ENCODE data around the gene SPACDR. TPM values are rescaled to one million over a fixed set of nuclear protein-coding genes. Genes with fewer than 3 reads are reported as not detected.

SPACDR gene
- total and polyA plus RNA-seq, 9 of the 15 experiments (the other 6 are each of a cell fraction or from before 2014, with no cell fraction given), result 0.07 to 0.55 (median 0.14) TPM; not detected in 1

GRCh38 chr7:100428199-100428966 lies 35.7 kb downstream of the SPACDR start, which contains the start of gene ZCWPW1 (continued):
- TF ChIP-seq YY1 (IDR thresholded peaks at IDR 0.05; ENCODE audit: borderline replicate concordance in 1 of 3, control insufficient read depth in 1 of 3, extremely low read depth in 1 of 3, insufficient read depth in 3 of 3, insufficient read length in 1 of 3, insufficient replicate concordance in 2 of 3, low read depth in 1 of 3, low read length in 2 of 3) (peak; percentile 81 to 96 (median 94)), MTF1 (CRISPR knock-in tag; IDR thresholded peaks at IDR 0.05; ENCODE audit: borderline replicate concordance) (no peak), NBN (IDR thresholded peaks at IDR 0.05; ENCODE audit: low read depth) (peak; percentile 90), ZBTB33 (CRISPR knock-in tag; IDR thresholded peaks at IDR 0.05) (peak; percentile 99), MYNN (IDR thresholded peaks at IDR 0.05) (peak; percentile 83), MYNN (CRISPR knock-in tag; IDR thresholded peaks at IDR 0.05) (no peak), SNRNP70 (optimal IDR thresholded peaks at IDR 0.05; ENCODE audit: low read depth, low read length) (no peak), CXXC5 (CRISPR knock-in tag; IDR thresholded peaks at IDR 0.05) (peak; percentile 79), KLF6 (CRISPR knock-in tag; IDR thresholded peaks at IDR 0.05; ENCODE audit: borderline replicate concordance) (peak; percentile 66; the same call in 1 of the 2 replicates), MCM5 (IDR thresholded peaks at IDR 0.05; ENCODE audit: low read depth) (no peak), CEBPG (CRISPR knock-in tag; IDR thresholded peaks at IDR 0.05) (peak; percentile 41; the same call in 1 of the 2 replicates), CEBPG (tag; conservative IDR thresholded peaks at IDR 0.05 in 1 of 2, IDR thresholded peaks at IDR 0.05 in 1 of 2) (no peak), GTF2A2 (tag; IDR thresholded peaks at IDR 0.05) (peak; percentile 89), RCOR1 (IDR thresholded peaks at IDR 0.05; ENCODE audit: borderline replicate concordance in 1 of 2, low read depth in 2 of 2, low read length in 2 of 2) (peak in 1 of 2 experiments; percentile 73; a peak in 2 of 4 replicates), ELF4 (CRISPR knock-in tag; IDR thresholded peaks at IDR 0.05) (peak; percentile 96), HBP1 (CRISPR knock-in tag; IDR thresholded peaks at IDR 0.05) (peak; percentile 98), ZKSCAN8 (CRISPR knock-in tag; IDR thresholded peaks at IDR 0.05) (no peak)
- TF ChIP-seq, protein P1, sequence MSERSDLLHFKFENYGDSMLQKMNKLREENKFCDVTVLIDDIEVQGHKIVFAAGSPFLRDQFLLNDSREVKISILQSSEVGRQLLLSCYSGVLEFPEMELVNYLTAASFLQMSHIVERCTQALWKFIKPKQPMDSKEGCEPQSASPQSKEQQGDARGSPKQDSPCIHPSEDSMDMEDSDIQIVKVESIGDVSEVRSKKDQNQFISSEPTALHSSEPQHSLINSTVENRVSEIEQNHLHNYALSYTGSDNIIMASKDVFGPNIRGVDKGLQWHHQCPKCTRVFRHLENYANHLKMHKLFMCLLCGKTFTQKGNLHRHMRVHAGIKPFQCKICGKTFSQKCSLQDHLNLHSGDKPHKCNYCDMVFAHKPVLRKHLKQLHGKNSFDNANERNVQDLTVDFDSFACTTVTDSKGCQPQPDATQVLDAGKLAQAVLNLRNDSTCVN (CRISPR knock-in tag; IDR thresholded peaks at IDR 0.05), result peak; percentile 99
- TF ChIP-seq, protein P2, sequence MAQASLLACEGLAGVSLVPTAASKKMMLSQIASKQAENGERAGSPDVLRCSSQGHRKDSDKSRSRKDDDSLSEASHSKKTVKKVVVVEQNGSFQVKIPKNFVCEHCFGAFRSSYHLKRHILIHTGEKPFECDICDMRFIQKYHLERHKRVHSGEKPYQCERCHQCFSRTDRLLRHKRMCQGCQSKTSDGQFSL (CRISPR knock-in tag; IDR thresholded peaks at IDR 0.05), result peak; percentile 92
- TF ChIP-seq, protein P2 (tag; IDR thresholded peaks at IDR 0.05), result peak; percentile 13 to 72; a peak in 2 of 4 replicates
- TF ChIP-seq, protein P3, sequence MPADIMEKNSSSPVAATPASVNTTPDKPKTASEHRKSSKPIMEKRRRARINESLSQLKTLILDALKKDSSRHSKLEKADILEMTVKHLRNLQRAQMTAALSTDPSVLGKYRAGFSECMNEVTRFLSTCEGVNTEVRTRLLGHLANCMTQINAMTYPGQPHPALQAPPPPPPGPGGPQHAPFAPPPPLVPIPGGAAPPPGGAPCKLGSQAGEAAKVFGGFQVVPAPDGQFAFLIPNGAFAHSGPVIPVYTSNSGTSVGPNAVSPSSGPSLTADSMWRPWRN (IDR thresholded peaks at IDR 0.05; ENCODE audit: low read depth), result no peak

Data from K562 (cell line).